Fibroblast of mammary gland (primary cell): ENCODE data around the gene ZKSCAN8.
A peak's percentile ranks its signal among the peaks of the same experiment; 100 is the strongest.
"Not testable (repeated sequence)": the region's sequence is repeated elsewhere in the genome, so short reads cannot be mapped to it uniquely, and the experiment has no call there.

Experiments
- DNase-seq: peaks from one replicate; pipeline ENCODE4 v3.0.0-alpha.2; 2010; ENCODE audit warnings: low read depth
- H3K4me3 ChIP-seq: 2 replicates; pipeline ENCODE4 v1.5.1; 2011; ENCODE audit warnings: low read depth, mild to moderate bottlenecking, low read length, moderate library complexity; ENCODE audit not compliant: control insufficient read depth
- TF ChIP-seq, protein P1 (sequence below): conservative IDR thresholded peaks from 2 replicates; pipeline ENCODE4 v1.5.1; 2011; ENCODE audit warnings: low read depth, low read length, inconsistent platforms; ENCODE audit not compliant: control insufficient read depth, insufficient read depth

ZKSCAN8 gene

GRCh38 chr6:28141500-28142329, at the start of gene ZKSCAN8:
Gene ZKSCAN8 (plus strand): TSS chr6:28141883. CDS start chr6:28148408, 6,525 bp downstream.
- TF ChIP-seq, protein P1, sequence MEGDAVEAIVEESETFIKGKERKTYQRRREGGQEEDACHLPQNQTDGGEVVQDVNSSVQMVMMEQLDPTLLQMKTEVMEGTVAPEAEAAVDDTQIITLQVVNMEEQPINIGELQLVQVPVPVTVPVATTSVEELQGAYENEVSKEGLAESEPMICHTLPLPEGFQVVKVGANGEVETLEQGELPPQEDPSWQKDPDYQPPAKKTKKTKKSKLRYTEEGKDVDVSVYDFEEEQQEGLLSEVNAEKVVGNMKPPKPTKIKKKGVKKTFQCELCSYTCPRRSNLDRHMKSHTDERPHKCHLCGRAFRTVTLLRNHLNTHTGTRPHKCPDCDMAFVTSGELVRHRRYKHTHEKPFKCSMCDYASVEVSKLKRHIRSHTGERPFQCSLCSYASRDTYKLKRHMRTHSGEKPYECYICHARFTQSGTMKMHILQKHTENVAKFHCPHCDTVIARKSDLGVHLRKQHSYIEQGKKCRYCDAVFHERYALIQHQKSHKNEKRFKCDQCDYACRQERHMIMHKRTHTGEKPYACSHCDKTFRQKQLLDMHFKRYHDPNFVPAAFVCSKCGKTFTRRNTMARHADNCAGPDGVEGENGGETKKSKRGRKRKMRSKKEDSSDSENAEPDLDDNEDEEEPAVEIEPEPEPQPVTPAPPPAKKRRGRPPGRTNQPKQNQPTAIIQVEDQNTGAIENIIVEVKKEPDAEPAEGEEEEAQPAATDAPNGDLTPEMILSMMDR = no peak
- DNase-seq = peak; percentile 87
- H3K4me3 ChIP-seq = peak within 1 kb of the TSS; percentile 92

GRCh38 chr6:28102222-28102621, 39.5 kb upstream of the ZKSCAN8 start:
- not testable (repeated sequence) for DNase-seq, H3K4me3 ChIP-seq

DNA sequence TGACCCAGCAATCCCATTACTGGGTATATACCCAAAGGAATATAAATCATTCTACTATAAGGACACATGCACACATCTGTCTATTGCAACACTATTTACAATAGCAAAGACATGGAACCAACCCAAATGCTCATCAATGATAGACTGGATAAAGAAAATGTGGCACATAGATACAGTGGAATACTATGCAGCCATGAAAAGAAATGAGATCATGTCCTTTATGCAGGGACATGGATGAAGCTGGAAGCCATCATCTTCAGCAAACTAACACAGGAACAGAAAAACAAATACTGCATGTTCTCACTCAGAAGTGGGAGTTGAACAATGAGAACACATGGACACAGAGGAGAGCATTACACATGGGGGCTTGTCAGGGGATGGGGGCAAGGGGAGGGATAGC, 39.0 kb upstream of the ZKSCAN8 start:
- not testable (repeated sequence) for DNase-seq, H3K4me3 ChIP-seq

DNA sequence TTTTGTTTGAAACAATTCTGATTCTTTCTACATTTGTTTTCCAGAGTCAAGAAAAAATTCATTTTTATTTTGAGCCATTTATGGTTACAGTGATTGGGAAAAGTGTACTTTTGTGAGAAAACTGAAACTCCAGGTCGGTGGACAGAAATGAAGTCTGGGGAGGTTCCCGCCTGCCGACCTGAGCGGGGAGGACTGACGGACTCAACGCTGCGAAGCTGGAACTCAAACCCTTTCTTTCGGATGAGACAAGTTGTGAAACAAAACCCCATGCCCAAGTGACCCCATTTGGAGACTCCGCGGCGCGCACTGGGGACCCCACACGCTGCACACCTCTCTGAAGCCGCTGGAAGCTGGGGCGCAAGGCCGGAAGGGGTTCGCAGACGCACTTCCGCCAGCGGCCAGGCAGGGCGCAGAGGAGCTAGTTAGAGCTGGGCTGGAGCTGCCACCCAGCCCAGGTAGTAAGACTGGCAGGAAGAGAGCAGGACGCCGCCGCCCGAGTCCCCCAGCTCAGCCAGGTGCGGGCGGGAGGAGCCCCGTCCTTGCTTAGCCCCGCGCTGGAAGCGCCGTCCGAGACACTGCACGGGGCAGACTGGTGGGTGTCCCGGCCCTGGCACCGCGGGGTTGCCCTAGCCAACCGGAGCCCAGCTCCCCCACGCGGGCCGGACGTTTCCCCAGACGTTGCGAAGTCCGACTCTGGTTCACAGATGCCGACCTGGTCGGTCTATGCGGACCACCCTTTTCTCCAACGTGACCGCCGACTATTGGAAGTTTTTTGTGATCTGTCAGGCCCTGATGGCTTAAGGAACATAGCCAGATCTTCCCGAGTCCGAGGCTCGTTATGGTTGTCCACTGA, 37.1 kb upstream of the ZKSCAN8 start:
- peak overlapping the region; percentile 60 for H3K4me3 ChIP-seq
- TF ChIP-seq, protein P1 = peak; percentile 48
- peak; percentile 76 for DNase-seq

DNA sequence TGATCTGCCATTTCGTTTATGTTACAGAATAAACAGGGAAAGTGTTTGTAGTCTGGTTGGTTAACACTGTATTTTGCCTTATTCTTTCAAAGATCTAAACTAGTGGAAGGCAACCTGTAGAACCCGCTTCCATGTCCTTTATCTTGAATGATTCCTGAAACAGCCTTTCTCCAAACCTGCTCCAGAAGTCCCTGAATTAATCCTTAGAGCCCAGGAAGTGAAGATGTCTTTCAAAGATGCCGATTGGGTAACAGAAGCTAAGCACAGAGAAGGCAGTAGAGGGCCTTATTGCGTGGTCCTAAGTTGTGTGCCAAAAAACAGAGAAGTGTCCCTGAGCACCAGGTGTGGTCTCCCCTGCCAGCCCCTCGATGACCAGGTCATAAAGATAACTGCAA, 36.4 kb upstream of the ZKSCAN8 start:
- TF ChIP-seq, protein P1 = no peak
- peak; percentile 26 for DNase-seq
- peak overlapping the region; percentile 60 for H3K4me3 ChIP-seq

- no peak for DNase-seq
- H3K4me3 ChIP-seq = no peak overlapping the region
- TF ChIP-seq, protein P1 = no peak
Measured at GRCh38 chr6:28107506-28107905, 34.2 kb upstream of the ZKSCAN8 start.

DNA sequence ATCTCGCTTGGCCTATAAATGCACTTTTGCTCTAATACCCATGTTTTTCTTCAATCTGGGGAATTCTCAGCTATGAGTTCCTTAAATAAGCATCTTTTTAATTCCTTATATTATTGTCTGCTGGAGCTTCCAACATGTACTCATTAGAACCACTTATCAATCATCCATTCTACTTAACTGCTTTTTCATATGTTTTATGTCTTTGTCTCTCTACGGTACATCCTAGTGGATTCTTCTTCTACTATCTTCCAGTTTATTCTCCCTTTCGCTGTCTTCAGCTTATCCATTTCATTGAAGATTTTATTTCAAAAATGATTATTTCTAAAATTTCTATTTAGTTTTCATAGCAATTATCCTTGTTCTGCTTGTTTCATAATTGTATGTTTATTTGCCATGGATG, 29.7 kb upstream of the ZKSCAN8 start:
- no peak for DNase-seq
- no peak overlapping the region for H3K4me3 ChIP-seq
- TF ChIP-seq, protein P1 = no peak

GRCh38 chr6:28115799-28116198, 25.9 kb upstream of the ZKSCAN8 start:
- no peak overlapping the region for H3K4me3 ChIP-seq
- no peak for DNase-seq
- TF ChIP-seq, protein P1 = no peak
